ENCODE results near the gene CDCP1.

Gene CDCP1

DNA sequence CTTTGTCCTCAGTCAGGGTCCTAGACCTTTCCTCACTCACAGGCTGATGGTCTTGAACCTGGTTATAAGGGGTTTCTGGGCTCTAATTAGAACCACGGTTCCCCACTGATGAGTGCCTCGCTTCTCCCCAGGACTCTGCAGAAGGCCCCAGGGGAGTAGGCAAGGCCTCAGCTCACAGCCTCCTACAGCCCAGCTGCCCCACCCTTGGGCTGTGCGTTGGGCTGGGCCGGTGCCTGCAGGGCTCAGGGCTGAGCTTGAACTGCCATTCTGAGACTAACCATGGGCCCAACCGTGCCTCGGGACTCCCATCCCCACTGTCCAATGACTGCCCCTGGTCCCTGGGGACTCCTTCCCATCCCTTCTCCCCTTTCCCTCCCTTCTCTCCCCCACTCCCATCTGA, 94.5 kb downstream of the CDCP1 start:
- H3K4me1 ChIP-seq (ENCODE audit: control insufficient read depth, insufficient read depth, low read length) = no peaks in the 10 kb centered on the region
- peaks cover 4% of the 10 kb centered on the region for H3K27me3 ChIP-seq (ENCODE audit: control insufficient read depth, insufficient read depth, low read length)
- H3K4me3 ChIP-seq (ENCODE audit: low read length) = no peak overlapping the region
- no peaks in the 10 kb centered on the region for H3K9me3 ChIP-seq (ENCODE audit: control insufficient read depth, low read length)
- no peak overlapping the region for H3K9ac ChIP-seq (ENCODE audit: low read length)
- H3K36me3 ChIP-seq (ENCODE audit: control insufficient read depth, insufficient read depth, low read length) = no peaks in the 10 kb centered on the region

DNA sequence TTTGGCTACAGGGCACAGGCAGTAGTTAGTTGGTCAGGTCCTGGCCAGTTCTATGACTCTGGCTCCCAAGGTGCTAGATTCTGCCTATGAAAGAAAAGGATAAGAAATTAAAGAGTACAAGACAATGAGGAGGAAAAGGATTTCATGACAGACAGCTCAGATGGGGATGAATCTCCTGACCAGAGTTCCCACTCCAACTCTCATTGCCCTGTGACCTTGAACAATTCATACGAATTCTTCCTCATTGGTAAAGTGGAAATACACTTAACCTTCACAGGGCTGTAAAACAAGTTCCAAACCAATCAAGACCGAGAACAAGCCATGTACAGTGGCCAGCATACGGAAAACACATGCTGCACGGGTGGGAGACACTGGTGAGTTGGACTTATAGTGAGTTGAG, 96.4 kb downstream of the CDCP1 start:
- Histone ChIP-seq H3K27me3 (ENCODE audit: control insufficient read depth, insufficient read depth, low read length) (peaks cover 4% of the 10 kb centered on the region), H3K4me3 (ENCODE audit: low read length) (no peak overlapping the region), H3K9ac (ENCODE audit: low read length) (no peak overlapping the region), H3K4me1 (ENCODE audit: control insufficient read depth, insufficient read depth, low read length) (no peaks in the 10 kb centered on the region), H3K36me3 (ENCODE audit: control insufficient read depth, insufficient read depth, low read length) (no peaks in the 10 kb centered on the region), H3K9me3 (ENCODE audit: control insufficient read depth, low read length) (no peaks in the 10 kb centered on the region)

DNA sequence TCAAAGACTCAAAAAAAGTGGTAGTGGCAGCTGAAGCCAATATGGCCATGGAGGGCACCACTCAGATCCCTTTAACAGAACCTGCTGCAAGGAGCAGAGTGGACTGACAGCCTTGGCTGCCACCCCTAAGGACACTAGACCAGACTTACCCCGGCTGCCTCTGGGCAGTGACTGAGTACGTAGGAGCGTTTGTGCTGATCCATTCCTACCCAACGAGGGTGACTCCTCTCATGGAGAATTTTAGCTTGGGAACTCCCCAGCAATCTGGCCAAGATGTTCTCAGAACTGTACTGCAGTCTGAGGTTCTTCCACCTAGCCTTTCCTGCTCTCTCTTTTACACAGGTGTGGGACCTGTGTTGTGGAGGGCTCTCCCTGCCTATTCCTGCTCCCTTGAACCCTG, 97.9 kb downstream of the CDCP1 start:
- no peaks in the 10 kb centered on the region for H3K9me3 ChIP-seq (ENCODE audit: control insufficient read depth, low read length)
- H3K27me3 ChIP-seq (ENCODE audit: control insufficient read depth, insufficient read depth, low read length) = peaks cover 4% of the 10 kb centered on the region
- no peaks in the 10 kb centered on the region for H3K4me1 ChIP-seq (ENCODE audit: control insufficient read depth, insufficient read depth, low read length)
- H3K4me3 ChIP-seq (ENCODE audit: low read length) = no peak overlapping the region
- no peaks in the 10 kb centered on the region for H3K36me3 ChIP-seq (ENCODE audit: control insufficient read depth, insufficient read depth, low read length)
- no peak overlapping the region for H3K9ac ChIP-seq (ENCODE audit: low read length)

DNA sequence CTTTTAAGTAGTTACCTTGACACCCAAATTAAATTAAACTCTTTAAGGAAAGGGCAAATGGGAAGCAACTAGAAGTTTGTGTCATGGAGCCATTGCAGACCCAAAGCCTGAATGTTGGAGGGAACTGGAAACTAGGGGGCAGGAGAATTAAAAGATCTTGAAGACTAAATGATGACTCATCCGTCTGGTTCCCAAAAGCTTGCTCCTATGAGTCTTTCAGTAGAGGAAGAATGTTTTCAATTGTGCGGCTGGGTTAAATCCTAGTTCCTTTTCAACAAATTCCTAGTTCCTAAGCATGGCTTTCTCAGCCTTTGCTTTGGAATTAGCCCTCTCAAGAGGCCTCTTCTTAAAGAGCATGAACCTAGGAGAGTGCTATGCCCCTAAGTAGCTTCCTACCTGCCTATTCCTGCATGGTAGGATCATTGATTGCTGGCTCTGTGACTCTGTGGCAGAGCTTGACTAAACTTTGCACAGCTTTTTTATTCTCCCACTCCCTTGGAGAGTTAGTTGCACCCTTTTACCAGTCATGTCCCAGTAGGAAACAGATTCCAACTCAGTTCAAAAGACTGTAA, 102.4 kb downstream of the CDCP1 start:
- Histone ChIP-seq H3K4me1 (ENCODE audit: control insufficient read depth, insufficient read depth, low read length) (peaks cover 4% of the 10 kb centered on the region), H3K9me3 (ENCODE audit: control insufficient read depth, low read length) (no peaks in the 10 kb centered on the region), H3K4me3 (ENCODE audit: low read length) (no peak overlapping the region), H3K27me3 (ENCODE audit: control insufficient read depth, insufficient read depth, low read length) (peaks cover 4% of the 10 kb centered on the region), H3K9ac (ENCODE audit: low read length) (no peak overlapping the region), H3K36me3 (ENCODE audit: control insufficient read depth, insufficient read depth, low read length) (no peaks in the 10 kb centered on the region)

DNA sequence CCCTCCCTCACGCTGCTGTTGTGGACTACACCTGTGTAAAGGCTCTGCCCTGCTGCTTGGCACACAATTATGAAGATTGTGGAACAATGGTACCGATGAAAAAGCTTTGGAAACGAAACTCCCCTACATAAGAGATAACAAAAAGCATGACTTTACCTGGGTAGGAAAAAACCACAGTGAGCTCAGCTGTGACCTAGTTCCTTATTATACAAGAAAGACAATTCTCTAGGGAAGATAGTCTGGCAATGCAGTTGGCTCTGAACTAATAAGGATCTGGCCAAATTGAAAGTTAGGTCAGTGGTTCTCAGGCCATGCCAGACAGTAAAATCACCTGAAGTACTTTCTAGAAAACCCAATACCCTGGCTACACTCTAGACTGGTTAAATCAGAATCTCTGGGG, 104.0 kb downstream of the CDCP1 start:
- Histone ChIP-seq H3K4me3 (ENCODE audit: low read length) (no peak overlapping the region), H3K9ac (ENCODE audit: low read length) (no peak overlapping the region), H3K9me3 (ENCODE audit: control insufficient read depth, low read length) (no peaks in the 10 kb centered on the region), H3K27me3 (ENCODE audit: control insufficient read depth, insufficient read depth, low read length) (peaks cover 4% of the 10 kb centered on the region), H3K36me3 (ENCODE audit: control insufficient read depth, insufficient read depth, low read length) (no peaks in the 10 kb centered on the region), H3K4me1 (ENCODE audit: control insufficient read depth, insufficient read depth, low read length) (peaks cover 4% of the 10 kb centered on the region)

DNA sequence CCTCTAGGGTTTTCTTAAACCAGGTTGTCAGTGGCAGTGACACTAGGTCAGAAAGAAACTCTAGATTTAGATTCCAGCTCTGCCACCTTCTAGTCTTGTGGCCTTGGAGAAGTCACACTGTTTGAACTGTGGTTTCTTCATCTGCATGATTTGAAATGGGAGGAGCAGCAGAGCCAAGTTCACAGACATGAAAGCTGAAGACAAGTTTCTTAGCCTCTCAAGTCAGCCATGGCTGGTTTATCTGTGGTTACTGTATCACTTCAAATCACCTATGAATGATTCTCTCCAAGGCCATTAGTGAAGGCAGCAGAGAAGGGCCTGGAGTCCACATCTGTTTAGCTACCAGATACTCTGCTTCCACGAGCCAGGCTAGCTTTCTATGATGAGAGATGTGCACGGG, 104.5 kb downstream of the CDCP1 start:
- no peak overlapping the region for H3K9ac ChIP-seq (ENCODE audit: low read length)
- H3K27me3 ChIP-seq (ENCODE audit: control insufficient read depth, insufficient read depth, low read length) = peaks cover 9% of the 10 kb centered on the region
- no peaks in the 10 kb centered on the region for H3K36me3 ChIP-seq (ENCODE audit: control insufficient read depth, insufficient read depth, low read length)
- no peaks in the 10 kb centered on the region for H3K9me3 ChIP-seq (ENCODE audit: control insufficient read depth, low read length)
- peaks cover 6% of the 10 kb centered on the region for H3K4me1 ChIP-seq (ENCODE audit: control insufficient read depth, insufficient read depth, low read length)
- H3K4me3 ChIP-seq (ENCODE audit: low read length) = no peak overlapping the region

DNA sequence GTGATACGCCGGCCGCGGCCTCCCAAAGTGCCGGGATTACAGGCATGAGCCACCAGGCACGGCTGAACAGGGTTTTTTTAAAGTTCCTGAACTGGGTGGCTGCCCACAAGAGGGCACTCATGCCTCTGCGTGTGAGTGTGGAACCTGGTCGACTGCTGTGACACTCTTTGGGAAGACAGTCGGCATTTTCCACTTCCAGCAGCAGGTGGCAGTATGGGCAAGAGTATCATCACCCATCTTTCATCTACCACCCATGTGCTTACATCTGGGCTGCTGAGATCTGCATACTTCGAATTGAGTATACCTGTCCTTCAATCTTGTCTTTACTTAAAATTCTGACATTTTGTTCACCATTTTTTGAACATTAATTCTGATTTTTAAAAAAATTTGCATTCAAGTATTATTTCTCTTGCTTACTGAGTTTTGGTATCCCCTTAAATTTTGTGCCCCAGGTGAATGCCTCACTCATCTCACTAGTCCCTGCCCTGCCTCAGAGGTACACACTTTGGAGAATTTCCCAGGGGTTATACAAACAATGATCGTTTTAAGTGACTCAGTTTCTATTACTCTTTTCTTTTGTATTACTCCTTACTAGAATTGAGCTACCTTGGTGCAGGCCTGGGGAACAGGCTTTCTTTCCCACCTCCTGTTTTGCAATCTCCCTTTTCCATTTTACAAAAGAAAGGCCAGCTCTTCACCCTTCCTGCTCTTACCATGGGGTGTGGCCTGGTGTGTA, 108.3 kb downstream of the CDCP1 start:
- Histone ChIP-seq H3K27me3 (ENCODE audit: control insufficient read depth, insufficient read depth, low read length) (peaks cover 27% of the 10 kb centered on the region), H3K9me3 (ENCODE audit: control insufficient read depth, low read length) (no peaks in the 10 kb centered on the region), H3K9ac (ENCODE audit: low read length) (no peak overlapping the region), H3K36me3 (ENCODE audit: control insufficient read depth, insufficient read depth, low read length) (no peaks in the 10 kb centered on the region), H3K4me3 (ENCODE audit: low read length) (no peak overlapping the region), H3K4me1 (ENCODE audit: control insufficient read depth, insufficient read depth, low read length) (peaks cover 22% of the 10 kb centered on the region)

DNA sequence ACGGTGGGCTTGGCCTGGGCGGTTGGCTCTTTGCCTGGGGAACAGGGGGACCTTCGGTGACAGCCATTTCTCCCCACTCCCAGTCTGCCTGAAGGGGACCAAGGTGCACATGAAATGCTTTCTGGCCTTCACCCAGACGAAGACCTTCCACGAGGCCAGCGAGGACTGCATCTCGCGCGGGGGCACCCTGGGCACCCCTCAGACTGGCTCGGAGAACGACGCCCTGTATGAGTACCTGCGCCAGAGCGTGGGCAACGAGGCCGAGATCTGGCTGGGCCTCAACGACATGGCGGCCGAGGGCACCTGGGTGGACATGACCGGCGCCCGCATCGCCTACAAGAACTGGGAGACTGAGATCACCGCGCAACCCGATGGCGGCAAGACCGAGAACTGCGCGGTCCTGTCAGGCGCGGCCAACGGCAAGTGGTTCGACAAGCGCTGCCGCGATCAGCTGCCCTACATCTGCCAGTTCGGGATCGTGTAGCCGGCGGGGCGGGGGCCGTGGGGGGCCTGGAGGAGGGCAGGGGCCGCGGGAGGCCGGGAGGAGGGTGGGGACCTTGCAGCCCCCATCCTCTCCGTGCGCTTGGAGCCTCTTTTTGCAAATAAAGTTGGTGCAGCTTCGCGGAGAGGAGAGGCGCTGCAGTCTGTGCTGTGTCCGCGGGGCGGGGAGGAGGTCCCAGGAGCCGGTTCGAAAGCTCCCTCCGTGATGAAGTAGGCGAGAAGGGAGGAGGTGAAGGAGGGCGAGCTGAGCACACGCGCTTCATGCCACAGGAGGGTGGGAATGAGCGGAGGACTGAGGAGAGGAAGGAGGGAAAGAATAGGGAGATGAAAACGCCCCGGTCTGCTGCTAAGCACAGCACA, 110.5 kb downstream of the CDCP1 start:
- H3K9me3 ChIP-seq (ENCODE audit: control insufficient read depth, low read length) = no peaks in the 10 kb centered on the region
- no peaks in the 10 kb centered on the region for H3K36me3 ChIP-seq (ENCODE audit: control insufficient read depth, insufficient read depth, low read length)
- H3K27me3 ChIP-seq (ENCODE audit: control insufficient read depth, insufficient read depth, low read length) = peaks cover 27% of the 10 kb centered on the region
- H3K4me1 ChIP-seq (ENCODE audit: control insufficient read depth, insufficient read depth, low read length) = peaks cover 18% of the 10 kb centered on the region
- no peak overlapping the region for H3K9ac ChIP-seq (ENCODE audit: low read length)
- H3K4me3 ChIP-seq (ENCODE audit: low read length) = no peak overlapping the region

DNA sequence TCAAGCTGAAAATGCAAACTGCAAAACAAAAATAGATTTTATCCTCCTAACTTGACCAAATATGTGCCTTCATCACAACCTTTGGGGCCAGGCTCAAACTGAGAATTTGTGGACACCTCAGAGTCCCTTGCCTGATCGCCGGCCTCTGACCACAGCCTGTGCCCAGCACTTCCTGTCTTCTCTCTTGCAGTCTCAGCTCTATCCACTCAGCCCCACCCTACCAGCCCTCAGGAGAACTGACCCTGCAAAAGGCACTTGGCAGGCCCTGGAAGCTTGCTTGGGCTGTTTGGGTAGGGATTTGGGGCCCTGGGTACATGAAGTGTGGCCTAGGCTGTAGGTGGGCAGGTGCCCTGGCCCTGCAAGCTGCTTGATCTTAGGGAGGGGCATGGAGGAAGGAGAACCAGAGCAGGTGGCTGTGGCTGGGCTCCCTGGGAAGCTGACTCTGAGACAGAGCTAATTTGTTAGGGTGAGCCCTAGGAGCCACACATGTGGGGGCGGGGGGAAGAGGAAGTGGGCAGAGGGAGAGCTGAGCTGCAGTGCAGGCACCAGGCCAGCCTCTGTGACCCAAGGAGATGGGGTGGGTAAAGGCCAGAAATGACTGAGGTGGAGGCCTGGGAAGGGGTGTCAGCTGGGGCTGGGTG, 111.4 kb downstream of the CDCP1 start:
- H3K4me3 ChIP-seq (ENCODE audit: low read length) = no peak overlapping the region

DNA sequence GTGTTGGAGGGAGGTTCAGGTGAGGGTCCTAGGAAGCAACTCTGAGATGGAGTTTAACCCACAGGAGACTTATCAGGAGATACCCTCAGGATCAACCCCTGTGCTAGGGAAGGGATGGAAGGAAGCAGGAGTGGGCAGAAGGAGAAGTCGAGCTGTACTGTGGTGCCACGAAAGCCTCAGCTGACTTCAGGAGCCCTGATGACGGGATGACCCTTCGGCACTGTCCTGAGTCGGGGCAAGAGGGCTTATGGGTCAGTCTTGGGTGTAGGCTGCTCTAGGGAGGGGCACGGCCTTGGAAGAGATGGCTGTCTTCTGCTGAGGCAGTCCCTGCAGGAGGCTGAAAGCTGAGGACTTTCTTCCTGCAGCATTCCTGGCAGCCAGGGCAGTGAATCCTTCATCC, 112.4 kb downstream of the CDCP1 start:
- H3K9ac ChIP-seq (ENCODE audit: low read length) = no peak overlapping the region

More for the DNA sequence above, 111.4 kb downstream of the CDCP1 start:
- Histone ChIP-seq H3K27me3 (ENCODE audit: control insufficient read depth, insufficient read depth, low read length) (peaks cover 27% of the 10 kb centered on the region), H3K36me3 (ENCODE audit: control insufficient read depth, insufficient read depth, low read length) (no peaks in the 10 kb centered on the region), H3K9me3 (ENCODE audit: control insufficient read depth, low read length) (no peaks in the 10 kb centered on the region), H3K4me1 (ENCODE audit: control insufficient read depth, insufficient read depth, low read length) (peaks cover 18% of the 10 kb centered on the region), H3K9ac (ENCODE audit: low read length) (no peak overlapping the region)

More for the DNA sequence above, 112.4 kb downstream of the CDCP1 start:
- Histone ChIP-seq H3K27me3 (ENCODE audit: control insufficient read depth, insufficient read depth, low read length) (peaks cover 27% of the 10 kb centered on the region), H3K4me3 (ENCODE audit: low read length) (no peak overlapping the region), H3K9me3 (ENCODE audit: control insufficient read depth, low read length) (no peaks in the 10 kb centered on the region), H3K4me1 (ENCODE audit: control insufficient read depth, insufficient read depth, low read length) (peaks cover 18% of the 10 kb centered on the region), H3K36me3 (ENCODE audit: control insufficient read depth, insufficient read depth, low read length) (no peaks in the 10 kb centered on the region)
